OCI-LY3 (cell line): ENCODE results near the gene GTPBP10.

ENCODE experiments used
- EZH2phosphoT487 ChIP-seq: fragments of 200-600 bp; shearing (Covaris generic); IDR thresholded peaks from 2 replicates; pipeline ENCODE4 v1.6.1; 2018; ENCODE audit warnings: antibody characterized with exemption, mixed run types, low read depth
- TF ChIP-seq, protein P1 (sequence below): fragments of 200-600, 300-600 bp; sonication (generic); IDR thresholded peaks from 2 replicates; pipeline ENCODE4 v1.5.1; 2014; ENCODE audit warnings: antibody characterized with exemption, low read length, low read depth

DNA sequence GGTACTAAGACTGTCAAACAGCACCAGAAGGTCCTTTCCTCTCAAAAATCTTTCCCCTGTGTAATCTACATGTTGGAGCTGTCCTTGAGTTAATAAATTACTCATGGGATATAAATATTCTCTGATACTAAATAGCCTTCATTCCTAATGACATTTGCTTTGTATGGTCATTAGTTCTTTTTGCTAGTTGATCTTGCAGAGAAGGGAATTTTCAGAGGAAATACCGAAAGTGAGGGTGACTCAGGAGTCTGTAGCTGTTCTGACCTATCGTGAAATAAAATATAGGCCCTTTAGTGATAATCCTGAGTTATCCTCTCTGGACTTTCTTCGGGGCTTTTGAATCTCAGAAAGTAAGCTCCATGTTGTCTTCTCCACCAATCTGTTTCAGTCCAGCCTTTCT, 37.3 kb downstream of the GTPBP10 start:
- TF ChIP-seq, protein P1, sequence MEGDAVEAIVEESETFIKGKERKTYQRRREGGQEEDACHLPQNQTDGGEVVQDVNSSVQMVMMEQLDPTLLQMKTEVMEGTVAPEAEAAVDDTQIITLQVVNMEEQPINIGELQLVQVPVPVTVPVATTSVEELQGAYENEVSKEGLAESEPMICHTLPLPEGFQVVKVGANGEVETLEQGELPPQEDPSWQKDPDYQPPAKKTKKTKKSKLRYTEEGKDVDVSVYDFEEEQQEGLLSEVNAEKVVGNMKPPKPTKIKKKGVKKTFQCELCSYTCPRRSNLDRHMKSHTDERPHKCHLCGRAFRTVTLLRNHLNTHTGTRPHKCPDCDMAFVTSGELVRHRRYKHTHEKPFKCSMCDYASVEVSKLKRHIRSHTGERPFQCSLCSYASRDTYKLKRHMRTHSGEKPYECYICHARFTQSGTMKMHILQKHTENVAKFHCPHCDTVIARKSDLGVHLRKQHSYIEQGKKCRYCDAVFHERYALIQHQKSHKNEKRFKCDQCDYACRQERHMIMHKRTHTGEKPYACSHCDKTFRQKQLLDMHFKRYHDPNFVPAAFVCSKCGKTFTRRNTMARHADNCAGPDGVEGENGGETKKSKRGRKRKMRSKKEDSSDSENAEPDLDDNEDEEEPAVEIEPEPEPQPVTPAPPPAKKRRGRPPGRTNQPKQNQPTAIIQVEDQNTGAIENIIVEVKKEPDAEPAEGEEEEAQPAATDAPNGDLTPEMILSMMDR = no peak
- no peak for TF ChIP-seq EZH2phosphoT487
